Measurements from ENCODE around the gene SMARCD3.

DNA sequence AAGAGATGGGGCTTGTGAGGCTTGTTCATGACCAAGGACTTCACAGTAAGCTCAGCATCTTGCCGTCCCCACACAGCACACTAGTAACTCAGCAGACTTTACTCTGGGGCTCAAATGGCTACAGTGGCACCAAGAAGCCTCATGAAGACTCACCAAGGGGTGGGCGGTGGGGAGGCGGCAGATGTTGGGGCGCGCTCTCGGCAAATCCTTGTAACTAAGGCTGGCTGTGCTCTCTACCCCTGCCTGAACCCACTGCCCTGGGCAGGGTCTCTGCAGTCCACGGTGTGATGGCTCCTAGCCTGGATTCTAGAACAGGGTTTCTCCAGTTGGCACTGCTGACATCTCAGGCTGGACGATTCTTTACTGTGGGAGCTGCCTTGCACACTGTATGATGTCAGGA, 12.4 kb upstream of the SMARCD3 start:
- TF ChIP-seq, protein P1, sequence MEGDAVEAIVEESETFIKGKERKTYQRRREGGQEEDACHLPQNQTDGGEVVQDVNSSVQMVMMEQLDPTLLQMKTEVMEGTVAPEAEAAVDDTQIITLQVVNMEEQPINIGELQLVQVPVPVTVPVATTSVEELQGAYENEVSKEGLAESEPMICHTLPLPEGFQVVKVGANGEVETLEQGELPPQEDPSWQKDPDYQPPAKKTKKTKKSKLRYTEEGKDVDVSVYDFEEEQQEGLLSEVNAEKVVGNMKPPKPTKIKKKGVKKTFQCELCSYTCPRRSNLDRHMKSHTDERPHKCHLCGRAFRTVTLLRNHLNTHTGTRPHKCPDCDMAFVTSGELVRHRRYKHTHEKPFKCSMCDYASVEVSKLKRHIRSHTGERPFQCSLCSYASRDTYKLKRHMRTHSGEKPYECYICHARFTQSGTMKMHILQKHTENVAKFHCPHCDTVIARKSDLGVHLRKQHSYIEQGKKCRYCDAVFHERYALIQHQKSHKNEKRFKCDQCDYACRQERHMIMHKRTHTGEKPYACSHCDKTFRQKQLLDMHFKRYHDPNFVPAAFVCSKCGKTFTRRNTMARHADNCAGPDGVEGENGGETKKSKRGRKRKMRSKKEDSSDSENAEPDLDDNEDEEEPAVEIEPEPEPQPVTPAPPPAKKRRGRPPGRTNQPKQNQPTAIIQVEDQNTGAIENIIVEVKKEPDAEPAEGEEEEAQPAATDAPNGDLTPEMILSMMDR (IDR thresholded peaks at IDR 0.05) = no peak
- no peak for TF ChIP-seq ZFX (IDR thresholded peaks at IDR 0.05; ENCODE audit: borderline replicate concordance)

Data from 22Rv1 (cell line).